SK-N-MC (cell line): Measurements from ENCODE around the gene TCEAL3.

Experiments
- EZH2 ChIP-seq: fragments of 200-600 bp; sonication (generic); IDR thresholded peaks from one replicate; pipeline ENCODE4 v1.6.1; 2017; ENCODE audit warnings: antibody characterized with exemption
- POLR2AphosphoS5 ChIP-seq: IDR thresholded peaks from 2 replicates; pipeline ENCODE4 v1.6.1; 2012; ENCODE audit warnings: mild to moderate bottlenecking, low read depth, low read length, borderline replicate concordance

DNA sequence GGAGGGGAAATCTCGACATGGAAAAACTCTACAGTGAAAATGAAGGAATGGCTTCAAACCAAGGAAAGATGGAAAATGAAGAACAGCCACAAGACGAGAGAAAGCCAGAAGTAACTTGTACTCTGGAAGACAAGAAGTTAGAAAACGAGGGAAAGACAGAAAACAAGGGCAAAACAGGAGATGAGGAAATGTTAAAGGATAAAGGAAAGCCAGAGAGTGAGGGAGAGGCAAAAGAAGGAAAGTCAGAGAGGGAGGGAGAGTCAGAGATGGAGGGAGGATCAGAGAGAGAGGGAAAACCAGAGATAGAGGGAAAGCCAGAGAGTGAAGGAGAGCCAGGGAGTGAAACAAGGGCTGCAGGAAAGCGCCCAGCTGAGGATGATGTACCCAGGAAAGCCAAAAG is 21.1 kb upstream of the TCEAL3 start:
- no peak for TF ChIP-seq EZH2
- TF ChIP-seq POLR2AphosphoS5 = no peak
